K562 (cell line): Measurements from ENCODE around the gene HIVEP1. TPM values are rescaled to one million over a fixed set of nuclear protein-coding genes. Genes with fewer than 3 reads are reported as not detected.

Source experiments
- BMI1 ChIP-seq: fragments of 150-350 bp; IDR thresholded peaks from 2 replicates; pipeline ENCODE4 v1.6.1; 2014; ENCODE audit warnings: low read length
- EHMT2 ChIP-seq: fragments of 450-650 bp; IDR thresholded peaks from 2 replicates; pipeline ENCODE4 v1.6.1; 2018; ENCODE audit warnings: antibody characterized with exemption
- ESRRA ChIP-seq: fragments of 450-650 bp; IDR thresholded peaks from 2 replicates; pipeline ENCODE4 v1.6.1; 2014; ENCODE audit warnings: low read depth, mild to moderate bottlenecking, moderate library complexity, borderline replicate concordance
- ESRRB ChIP-seq: fragments of 250-450 bp; sonication (Bioruptor Pico); IDR thresholded peaks from 2 replicates; pipeline ENCODE4 v1.5.0; 2020; ENCODE audit warnings: mild to moderate bottlenecking, moderate library complexity, borderline replicate concordance
- HDGF ChIP-seq: fragments of 450-650 bp; IDR thresholded peaks from 2 replicates; pipeline ENCODE4 v1.6.1; 2016
- MIER1 ChIP-seq: fragments of 450-650 bp; IDR thresholded peaks from 2 replicates; pipeline ENCODE4 v1.6.1; 2016; ENCODE audit warnings: antibody characterized with exemption, mild to moderate bottlenecking, low read depth
- NELFE ChIP-seq: IDR thresholded peaks from 2 replicates; pipeline ENCODE4 v1.6.1; 2011; ENCODE audit warnings: mild to moderate bottlenecking; ENCODE audit not compliant: insufficient read depth, insufficient read length
- NEUROD1 ChIP-seq: fragments of 150-350 bp; IDR thresholded peaks from 2 replicates; pipeline ENCODE4 v1.6.1; 2014; ENCODE audit warnings: borderline replicate concordance, low read length, low read depth; ENCODE audit not compliant: partially characterized antibody
- NFIC ChIP-seq: fragments of 450-650 bp; IDR thresholded peaks from 2 replicates; pipeline ENCODE4 v1.6.1; 2017; ENCODE audit warnings: mild to moderate bottlenecking, inconsistent platforms
- PHTF2 ChIP-seq: fragments of 250-450 bp; sonication (Bioruptor Pico); IDR thresholded peaks from 2 replicates; pipeline ENCODE4 v1.5.0; 2021; ENCODE audit warnings: mild to moderate bottlenecking
- PYGO2 ChIP-seq: fragments of 450-650 bp; IDR thresholded peaks from 2 replicates; pipeline ENCODE4 v1.6.1; 2016; ENCODE audit warnings: mild to moderate bottlenecking, missing genetic modification characterization, moderate library complexity, missing compliant biosample characterization
- ZBTB1 ChIP-seq: sonication (generic); formaldehyde crosslinking; IDR thresholded peaks from 2 replicates; pipeline ENCODE4 v1.8.1; 2023; ENCODE audit warnings: missing genetic modification reagents, low read depth, mild to moderate bottlenecking, borderline replicate concordance
- ZFP36 ChIP-seq: fragments of 150-350 bp; IDR thresholded peaks from 2 replicates; pipeline ENCODE4 v1.6.1; 2018; ENCODE audit warnings: low read length, low read depth; ENCODE audit not compliant: partially characterized antibody
- ZNF217 ChIP-seq: sonication (generic); formaldehyde crosslinking; IDR thresholded peaks from 2 replicates; pipeline ENCODE4 v1.8.0; 2022; ENCODE audit warnings: mild to moderate bottlenecking, missing genetic modification reagents
- ZNF695 ChIP-seq: fragments of 450-650 bp; formaldehyde crosslinking; IDR thresholded peaks from 2 replicates; pipeline ENCODE4 v1.4.0; 2020; ENCODE audit warnings: mild to moderate bottlenecking, moderate library complexity
- ZNF764 ChIP-seq: fragments of 250-450 bp; sonication (Bioruptor Pico); IDR thresholded peaks from 2 replicates; pipeline ENCODE4 v1.4.0; 2020; ENCODE audit warnings: low read depth, mild to moderate bottlenecking, moderate library complexity
- polyA plus RNA-seq, 8 experiments: library from polyadenylated mRNA; depleted of rRNA in 4 of 8; stranded (reverse) in 5 of 8; unstranded in 3 of 8; fragments of >200 nt; fragmentation: Nextera tagmentation in 2 of 8; fragmentation: Illumina TruSeq in 1 of 8; extraction: Ambion mirVana in 2 of 8; extraction: Trizol in 1 of 8; gene quantifications; 2 replicates each; pipeline versions ENCODE4 v1.2.1 to v1.2.3, GENCODE V29; 2011 to 2014; ENCODE audit warnings: inconsistent platforms in 1 of 8, missing spikeins in 1 of 8
- total RNA-seq, 7 experiments: library from RNA; depleted of rRNA in 6 of 7; stranded (reverse); fragments of >200 nt in 6 of 7; fragmentation: Illumina TruSeq in 2 of 7; extraction: Trizol in 2 of 7; gene quantifications; 2 replicates each; pipeline versions ENCODE4 v1.2.1 to v1.2.3, GENCODE V29; 2011 to 2021; ENCODE audit warnings: low replicate concordance in 1 of 7
- TF ChIP-seq, protein P1 (sequence below): sonication (generic); formaldehyde crosslinking; IDR thresholded peaks from 2 replicates; pipeline ENCODE4 v1.8.0; 2022; ENCODE audit warnings: missing genetic modification reagents, mild to moderate bottlenecking, borderline replicate concordance
- TF ChIP-seq, protein P2 (sequence below), 2 experiments: fragments of 450-650 bp in 1 of 2; IDR thresholded peaks; 2 replicates each; pipeline ENCODE4 v1.6.1; 2011 to 2017; ENCODE audit warnings: low read depth in 2 of 2, antibody characterized with exemption in 1 of 2, borderline replicate concordance in 1 of 2, low read length in 1 of 2, mild to moderate bottlenecking in 1 of 2, mixed read lengths in 1 of 2; ENCODE audit not compliant: control insufficient read depth in 1 of 2
- TF ChIP-seq, protein P3 (sequence below): conservative IDR thresholded peaks from 2 replicates; pipeline ENCODE4 v1.6.1; 2011; ENCODE audit warnings: low read depth, mild to moderate bottlenecking, low read length; ENCODE audit not compliant: control insufficient read depth
- TF ChIP-seq, protein P4 (sequence below): sonication (generic); formaldehyde crosslinking; IDR thresholded peaks from 2 replicates; pipeline ENCODE4 v1.8.0; 2022; ENCODE audit warnings: mild to moderate bottlenecking, missing genetic modification reagents

The HIVEP1 gene
- total and polyA plus RNA-seq, 9 of the 15 experiments (the other 6 are each of a cell fraction or from before 2014, with no cell fraction given), result 6.0 to 33.3 (median 21.7) TPM

DNA sequence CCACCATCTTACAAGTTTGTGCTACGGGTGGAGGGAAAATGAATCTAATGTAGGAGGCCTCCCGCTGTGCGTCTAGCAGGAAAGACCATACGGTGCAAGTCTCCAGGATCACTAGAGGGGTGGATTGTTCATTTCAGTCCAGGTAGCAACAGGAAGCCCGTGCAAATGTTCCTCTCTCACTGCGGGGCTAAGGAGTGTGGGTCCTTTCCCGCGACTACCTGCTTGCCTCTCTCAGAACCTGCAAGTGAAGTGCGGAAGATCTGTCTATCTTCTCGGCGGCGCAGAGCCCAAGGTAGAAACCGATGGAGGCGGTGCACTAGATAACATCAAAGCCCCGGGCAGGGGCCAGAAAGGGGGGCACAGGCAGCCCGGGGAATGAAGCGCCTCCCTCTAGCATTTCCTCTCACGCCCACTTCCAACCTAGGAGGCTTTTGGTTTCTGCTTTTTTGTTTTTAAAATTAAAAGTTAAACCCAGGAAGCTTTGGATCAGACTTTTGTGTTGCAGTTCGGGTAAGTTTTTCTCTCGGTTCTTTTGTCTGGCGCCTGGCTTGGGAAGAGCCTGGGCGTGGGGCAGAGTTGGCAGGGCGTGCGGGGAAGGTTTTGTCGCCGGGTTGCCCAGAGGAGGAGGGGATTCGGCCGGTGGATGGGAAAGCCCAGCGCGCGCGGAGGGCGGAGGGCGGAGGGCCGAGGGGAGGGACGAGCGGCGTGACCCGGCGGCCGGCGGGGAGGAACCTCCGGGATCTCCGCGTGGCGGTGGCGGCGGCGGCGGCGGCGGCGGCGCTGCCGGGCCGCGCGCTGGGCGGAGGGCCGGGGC lies 3.5 kb upstream of the HIVEP1 start (continued):
- TF ChIP-seq, protein P1, sequence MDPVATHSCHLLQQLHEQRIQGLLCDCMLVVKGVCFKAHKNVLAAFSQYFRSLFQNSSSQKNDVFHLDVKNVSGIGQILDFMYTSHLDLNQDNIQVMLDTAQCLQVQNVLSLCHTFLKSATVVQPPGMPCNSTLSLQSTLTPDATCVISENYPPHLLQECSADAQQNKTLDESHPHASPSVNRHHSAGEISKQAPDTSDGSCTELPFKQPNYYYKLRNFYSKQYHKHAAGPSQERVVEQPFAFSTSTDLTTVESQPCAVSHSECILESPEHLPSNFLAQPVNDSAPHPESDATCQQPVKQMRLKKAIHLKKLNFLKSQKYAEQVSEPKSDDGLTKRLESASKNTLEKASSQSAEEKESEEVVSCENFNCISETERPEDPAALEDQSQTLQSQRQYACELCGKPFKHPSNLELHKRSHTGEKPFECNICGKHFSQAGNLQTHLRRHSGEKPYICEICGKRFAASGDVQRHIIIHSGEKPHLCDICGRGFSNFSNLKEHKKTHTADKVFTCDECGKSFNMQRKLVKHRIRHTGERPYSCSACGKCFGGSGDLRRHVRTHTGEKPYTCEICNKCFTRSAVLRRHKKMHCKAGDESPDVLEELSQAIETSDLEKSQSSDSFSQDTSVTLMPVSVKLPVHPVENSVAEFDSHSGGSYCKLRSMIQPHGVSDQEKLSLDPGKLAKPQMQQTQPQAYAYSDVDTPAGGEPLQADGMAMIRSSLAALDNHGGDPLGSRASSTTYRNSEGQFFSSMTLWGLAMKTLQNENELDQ (CRISPR knock-in tag), result no peak
- TF ChIP-seq ESRRA (peak; percentile 15), ZNF695 (CRISPR knock-in tag) (no peak), BMI1 (0 out of 2 replicates have a peak, but pooled peaks have one; percentile 14), PHTF2 (CRISPR knock-in tag) (no peak), NEUROD1 (peak; percentile 15), HDGF (no peak), NELFE (no peak), NFIC (peak; percentile 31; the same call in 1 of the 2 replicates), MIER1 (0 out of 2 replicates have a peak, but pooled peaks have one; percentile 45), PYGO2 (tag) (no peak), EHMT2 (no peak; the same call in 1 of the 2 replicates), ZNF764 (CRISPR knock-in tag) (no peak), ZBTB1 (CRISPR knock-in tag) (no peak), ZFP36 (no peak), ESRRB (CRISPR knock-in tag) (0 out of 2 replicates have a peak, but pooled peaks have one; percentile 21), ZNF217 (CRISPR knock-in tag) (no peak)
- TF ChIP-seq, protein P2, sequence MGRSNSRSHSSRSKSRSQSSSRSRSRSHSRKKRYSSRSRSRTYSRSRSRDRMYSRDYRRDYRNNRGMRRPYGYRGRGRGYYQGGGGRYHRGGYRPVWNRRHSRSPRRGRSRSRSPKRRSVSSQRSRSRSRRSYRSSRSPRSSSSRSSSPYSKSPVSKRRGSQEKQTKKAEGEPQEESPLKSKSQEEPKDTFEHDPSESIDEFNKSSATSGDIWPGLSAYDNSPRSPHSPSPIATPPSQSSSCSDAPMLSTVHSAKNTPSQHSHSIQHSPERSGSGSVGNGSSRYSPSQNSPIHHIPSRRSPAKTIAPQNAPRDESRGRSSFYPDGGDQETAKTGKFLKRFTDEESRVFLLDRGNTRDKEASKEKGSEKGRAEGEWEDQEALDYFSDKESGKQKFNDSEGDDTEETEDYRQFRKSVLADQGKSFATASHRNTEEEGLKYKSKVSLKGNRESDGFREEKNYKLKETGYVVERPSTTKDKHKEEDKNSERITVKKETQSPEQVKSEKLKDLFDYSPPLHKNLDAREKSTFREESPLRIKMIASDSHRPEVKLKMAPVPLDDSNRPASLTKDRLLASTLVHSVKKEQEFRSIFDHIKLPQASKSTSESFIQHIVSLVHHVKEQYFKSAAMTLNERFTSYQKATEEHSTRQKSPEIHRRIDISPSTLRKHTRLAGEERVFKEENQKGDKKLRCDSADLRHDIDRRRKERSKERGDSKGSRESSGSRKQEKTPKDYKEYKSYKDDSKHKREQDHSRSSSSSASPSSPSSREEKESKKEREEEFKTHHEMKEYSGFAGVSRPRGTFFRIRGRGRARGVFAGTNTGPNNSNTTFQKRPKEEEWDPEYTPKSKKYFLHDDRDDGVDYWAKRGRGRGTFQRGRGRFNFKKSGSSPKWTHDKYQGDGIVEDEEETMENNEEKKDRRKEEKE (IDR thresholded peaks at IDR 0.05; ENCODE audit: borderline replicate concordance in 1 of 2, control insufficient read depth in 1 of 2, low read depth in 2 of 2, low read length in 1 of 2), result no peak; a peak in 1 of 4 replicates
- TF ChIP-seq, protein P3, sequence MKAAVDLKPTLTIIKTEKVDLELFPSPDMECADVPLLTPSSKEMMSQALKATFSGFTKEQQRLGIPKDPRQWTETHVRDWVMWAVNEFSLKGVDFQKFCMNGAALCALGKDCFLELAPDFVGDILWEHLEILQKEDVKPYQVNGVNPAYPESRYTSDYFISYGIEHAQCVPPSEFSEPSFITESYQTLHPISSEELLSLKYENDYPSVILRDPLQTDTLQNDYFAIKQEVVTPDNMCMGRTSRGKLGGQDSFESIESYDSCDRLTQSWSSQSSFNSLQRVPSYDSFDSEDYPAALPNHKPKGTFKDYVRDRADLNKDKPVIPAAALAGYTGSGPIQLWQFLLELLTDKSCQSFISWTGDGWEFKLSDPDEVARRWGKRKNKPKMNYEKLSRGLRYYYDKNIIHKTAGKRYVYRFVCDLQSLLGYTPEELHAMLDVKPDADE, result no peak
- TF ChIP-seq, protein P4, sequence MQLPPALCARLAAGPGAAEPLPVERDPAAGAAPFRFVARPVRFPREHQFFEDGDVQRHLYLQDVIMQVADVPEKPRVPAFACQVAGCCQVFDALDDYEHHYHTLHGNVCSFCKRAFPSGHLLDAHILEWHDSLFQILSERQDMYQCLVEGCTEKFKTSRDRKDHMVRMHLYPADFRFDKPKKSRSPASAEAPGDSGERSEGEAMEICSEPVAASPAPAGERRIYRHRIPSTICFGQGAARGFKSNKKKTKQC, result 0 out of 2 replicates have a peak, but pooled peaks have one; percentile 5
